ENCODE measurements around the gene PPP3R1. TPM values are rescaled to one million over a fixed set of nuclear protein-coding genes. Genes with fewer than 3 reads are reported as not detected.

PPP3R1 gene
- total RNA-seq, 4 donors from 2014 or later: 16.9 to 32.3 (median 29.8) TPM

DNA sequence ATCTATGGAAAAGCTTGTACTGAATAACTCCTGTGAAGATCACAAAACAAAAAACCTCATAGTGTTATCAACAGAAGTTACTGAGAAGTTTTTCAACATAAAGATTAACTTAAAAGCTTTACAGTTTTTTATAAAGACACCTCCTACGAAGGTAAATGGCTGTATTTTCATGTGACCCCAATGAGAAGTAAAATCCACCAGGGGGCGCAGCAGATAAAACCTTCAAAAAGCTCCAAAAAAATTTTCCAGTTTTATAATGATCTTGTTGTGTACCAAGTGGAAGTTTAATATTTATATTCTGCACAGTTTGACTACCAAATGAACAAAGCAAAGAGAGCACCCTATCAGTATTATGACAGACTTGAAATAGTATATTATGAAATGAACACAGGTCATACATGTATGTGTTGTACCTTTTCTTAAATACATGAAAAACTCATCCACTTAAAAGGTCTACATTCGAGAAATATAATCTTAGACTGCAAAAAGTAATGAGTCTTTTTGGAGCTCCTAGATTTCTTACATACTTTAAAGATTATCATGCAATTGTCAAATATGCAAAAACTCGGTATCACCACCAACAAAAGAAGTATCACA lies 56.1 kb downstream of the PPP3R1 start:
- Histone ChIP-seq H3K4me1 (peaks cover 40 to 44% of the 10 kb centered on the region in 2 donors), H3K36me3 (no peaks in the 10 kb centered on the region), H3K27ac (peak overlapping the region in 2 of 4 donors; percentile 29 to 40), H3K4me3 (no peak overlapping the region), H3K27me3 (no peaks in the 10 kb centered on the region), H3K9me3 (no peaks in the 10 kb centered on the region)
- intact Hi-C loops (cut with DNase I; ENCODE audit: low total_unique reads) (loop anchor here (1.0 to 10.0 kb wide), 3 partner anchors 55 to 246 kb away; no protein-coding TSS in a partner anchor), in situ Hi-C loops (cut with MboI; ENCODE audit: low sequenced_read_pairs in 4 of 4) (loop anchor here in 3 of 4 donors (5.0 to 10.0 kb wide), 2 partner anchors 49 to 96 kb away; no protein-coding TSS in a partner anchor)
- no peak for DNase-seq
- no peak for ATAC-seq
- TF ChIP-seq POLR2A (IDR thresholded peaks at IDR 0.05): no peak
- TF ChIP-seq, protein P1, sequence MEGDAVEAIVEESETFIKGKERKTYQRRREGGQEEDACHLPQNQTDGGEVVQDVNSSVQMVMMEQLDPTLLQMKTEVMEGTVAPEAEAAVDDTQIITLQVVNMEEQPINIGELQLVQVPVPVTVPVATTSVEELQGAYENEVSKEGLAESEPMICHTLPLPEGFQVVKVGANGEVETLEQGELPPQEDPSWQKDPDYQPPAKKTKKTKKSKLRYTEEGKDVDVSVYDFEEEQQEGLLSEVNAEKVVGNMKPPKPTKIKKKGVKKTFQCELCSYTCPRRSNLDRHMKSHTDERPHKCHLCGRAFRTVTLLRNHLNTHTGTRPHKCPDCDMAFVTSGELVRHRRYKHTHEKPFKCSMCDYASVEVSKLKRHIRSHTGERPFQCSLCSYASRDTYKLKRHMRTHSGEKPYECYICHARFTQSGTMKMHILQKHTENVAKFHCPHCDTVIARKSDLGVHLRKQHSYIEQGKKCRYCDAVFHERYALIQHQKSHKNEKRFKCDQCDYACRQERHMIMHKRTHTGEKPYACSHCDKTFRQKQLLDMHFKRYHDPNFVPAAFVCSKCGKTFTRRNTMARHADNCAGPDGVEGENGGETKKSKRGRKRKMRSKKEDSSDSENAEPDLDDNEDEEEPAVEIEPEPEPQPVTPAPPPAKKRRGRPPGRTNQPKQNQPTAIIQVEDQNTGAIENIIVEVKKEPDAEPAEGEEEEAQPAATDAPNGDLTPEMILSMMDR (IDR thresholded peaks at IDR 0.05 in 4 of 5, conservative IDR thresholded peaks at IDR 0.05 in 1 of 5): peak in 4 of 5 experiments; percentile 64 to 82 (median 76)

DNA sequence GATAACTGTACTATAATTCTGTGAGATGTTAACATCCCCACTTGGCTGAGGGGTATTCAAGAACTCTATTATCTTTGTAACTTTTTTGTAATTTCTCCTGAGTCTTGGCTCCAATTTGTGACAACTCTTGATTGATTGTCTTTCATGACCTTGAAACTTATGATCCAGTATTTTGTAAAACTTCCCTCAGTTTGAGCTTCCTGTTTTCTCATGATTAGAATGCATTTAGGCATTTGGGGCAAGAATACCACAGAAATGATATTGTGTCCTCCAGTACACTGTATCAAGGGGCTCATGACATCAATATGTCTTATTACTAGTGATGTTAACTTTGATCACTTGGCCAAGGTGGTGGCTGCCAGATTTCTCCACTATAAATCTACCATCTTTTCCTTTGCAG lies 57.2 kb downstream of the PPP3R1 start:
- ATAC-seq (no peak), DNase-seq (no peak)
- TF ChIP-seq, protein P1 (IDR thresholded peaks at IDR 0.05 in 4 of 5, conservative IDR thresholded peaks at IDR 0.05 in 1 of 5): no peak
- TF ChIP-seq POLR2A (IDR thresholded peaks at IDR 0.05): no peak
- Histone ChIP-seq H3K27me3 (no peaks in the 10 kb centered on the region), H3K9me3 (no peaks in the 10 kb centered on the region), H3K4me1 (peaks cover 29 to 40% of the 10 kb centered on the region in 2 donors), H3K4me3 (no peak overlapping the region), H3K36me3 (no peaks in the 10 kb centered on the region), H3K27ac (peak overlapping the region in 2 of 4 donors; percentile 21 to 40)
- intact Hi-C loops (cut with DNase I; ENCODE audit: low total_unique reads) (loop anchor here (5.0 to 10.0 kb wide), 2 partner anchors 90 to 247 kb away; no protein-coding TSS in a partner anchor), in situ Hi-C loops (cut with MboI; ENCODE audit: low sequenced_read_pairs in 4 of 4) (loop anchor here in 3 of 4 donors (5.0 to 10.0 kb wide), 2 partner anchors 50 to 97 kb away; no protein-coding TSS in a partner anchor)

DNA sequence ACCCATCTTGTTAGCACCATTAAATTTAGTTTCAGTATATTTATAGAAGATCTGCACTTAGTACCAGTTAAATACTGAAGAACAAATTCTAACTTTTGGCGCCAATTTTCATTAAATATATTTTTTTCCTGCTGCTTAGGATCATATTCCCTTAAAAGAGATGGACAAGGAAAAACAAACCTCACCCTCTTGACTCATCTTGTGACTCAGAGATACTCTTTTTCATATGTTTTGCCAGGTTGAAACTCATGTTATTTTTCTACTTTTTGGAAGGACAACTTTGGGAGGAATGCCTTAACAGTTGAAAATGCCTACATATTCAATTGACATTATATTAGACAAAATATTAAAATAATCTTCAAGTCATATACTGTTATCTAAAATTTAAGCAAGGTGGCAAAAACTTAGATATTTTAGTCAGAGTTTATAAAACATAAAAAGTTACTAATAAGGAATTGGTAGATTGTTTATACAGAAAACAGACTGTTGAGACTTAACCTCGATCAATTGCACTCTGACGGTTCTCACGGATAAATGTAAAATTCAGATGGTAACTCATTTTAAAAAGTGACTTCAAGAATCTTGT lies 58.5 kb downstream of the PPP3R1 start:
- H3K4me1 ChIP-seq: peaks cover 28 to 36% of the 10 kb centered on the region in 2 donors
- H3K36me3 ChIP-seq: no peaks in the 10 kb centered on the region
- TF ChIP-seq, protein P1 (IDR thresholded peaks at IDR 0.05 in 4 of 5, conservative IDR thresholded peaks at IDR 0.05 in 1 of 5): no peak
- no peak for TF ChIP-seq POLR2A (IDR thresholded peaks at IDR 0.05)
- in situ Hi-C loops (cut with MboI; ENCODE audit: low sequenced_read_pairs in 4 of 4): loop anchor here in 3 of 4 donors (10.0 kb wide), 1 partner anchor 51 kb away; no protein-coding TSS in a partner anchor
- H3K27me3 ChIP-seq: no peaks in the 10 kb centered on the region
- DNase-seq (no peak), ATAC-seq (peak in 1 of 2 donors; percentile 24)
- H3K4me3 ChIP-seq: no peak overlapping the region
- H3K9me3 ChIP-seq: no peaks in the 10 kb centered on the region
- intact Hi-C loops (cut with DNase I; ENCODE audit: low total_unique reads): loop anchor here (10.0 kb wide), 1 partner anchor 91 kb away; no protein-coding TSS in a partner anchor
- H3K27ac ChIP-seq: peak overlapping the region; percentile 21 to 50 (median 34)

DNA sequence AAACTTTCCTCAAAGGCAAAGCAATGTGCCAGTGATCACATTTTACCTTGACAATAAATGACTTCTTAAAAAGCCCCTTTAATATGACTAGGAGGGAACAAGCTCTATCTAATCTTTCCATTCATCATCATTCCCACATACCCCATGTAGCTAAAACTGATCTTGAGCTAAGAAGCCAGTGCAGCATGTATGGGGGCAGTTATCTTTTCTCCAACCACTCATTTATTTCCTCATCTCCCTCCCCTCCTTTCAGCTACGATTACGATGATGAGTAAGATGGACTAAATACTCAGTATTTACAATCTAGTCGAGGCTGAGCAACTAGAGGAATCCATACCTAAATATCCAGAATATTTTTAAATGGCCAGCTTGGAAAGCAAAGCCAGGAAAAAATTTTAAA lies 59.2 kb downstream of the PPP3R1 start:
- TF ChIP-seq POLR2A (IDR thresholded peaks at IDR 0.05): no peak
- TF ChIP-seq, protein P1 (IDR thresholded peaks at IDR 0.05 in 4 of 5, conservative IDR thresholded peaks at IDR 0.05 in 1 of 5): no peak
- H3K4me3 ChIP-seq: no peak overlapping the region
- DNase-seq (no peak), ATAC-seq (no peak)
- H3K9me3 ChIP-seq: no peaks in the 10 kb centered on the region
- H3K27ac ChIP-seq: peak overlapping the region; percentile 21 to 50 (median 34)
- intact Hi-C loops (cut with DNase I; ENCODE audit: low total_unique reads): loop anchor here (10.0 kb wide), 1 partner anchor 92 kb away; no protein-coding TSS in a partner anchor
- H3K36me3 ChIP-seq: no peaks in the 10 kb centered on the region
- no peaks in the 10 kb centered on the region for H3K27me3 ChIP-seq
- peaks cover 28 to 36% of the 10 kb centered on the region in 2 donors for H3K4me1 ChIP-seq
- in situ Hi-C loops (cut with MboI; ENCODE audit: low sequenced_read_pairs in 4 of 4): loop anchor here in 3 of 4 donors (10.0 kb wide), 1 partner anchor 52 kb away; no protein-coding TSS in a partner anchor
